ENCODE measurements around the gene FRMD5. TPM values are rescaled to one million over a fixed set of nuclear protein-coding genes. Genes with fewer than 3 reads are reported as not detected.
"Not testable (repeated sequence)": the region's sequence is repeated elsewhere in the genome, so short reads cannot be mapped to it uniquely, and the experiment has no call there.

Gene FRMD5
- 3.0 TPM in 2 replicates for total RNA-seq

DNA sequence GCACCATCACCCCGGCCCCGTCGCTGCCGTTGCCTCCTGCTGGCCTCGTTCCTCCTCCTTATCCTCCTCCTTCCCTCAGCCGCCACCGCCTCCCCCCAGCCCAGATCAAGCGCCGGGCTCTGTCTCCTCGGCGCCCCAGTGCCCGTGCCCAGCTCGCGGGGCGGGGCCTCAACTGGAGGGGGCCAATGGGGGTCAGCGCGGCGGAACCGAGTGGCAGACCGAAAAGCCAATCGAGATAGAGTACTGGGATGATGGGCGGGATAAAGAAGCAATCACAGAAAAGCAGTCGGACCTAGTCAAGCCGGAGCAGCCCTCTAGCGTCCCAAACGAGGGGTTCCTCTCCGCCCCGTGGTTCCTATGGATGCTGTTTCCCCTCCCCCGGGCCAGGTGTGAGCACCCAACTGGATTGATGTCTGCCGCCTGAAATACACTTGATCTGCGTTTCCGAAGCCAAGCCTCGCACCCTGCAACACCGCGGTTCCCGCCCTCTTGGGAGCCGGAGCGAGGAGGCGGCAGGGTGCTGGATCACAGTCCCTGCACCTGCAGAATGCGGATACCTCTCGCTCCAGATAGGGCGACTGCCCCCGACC is at the start of gene FRMD5:
Gene FRMD5, minus strand, starts transcription at position 121 of the 590 bp plus-strand sequence.
- TF ChIP-seq, protein P1, sequence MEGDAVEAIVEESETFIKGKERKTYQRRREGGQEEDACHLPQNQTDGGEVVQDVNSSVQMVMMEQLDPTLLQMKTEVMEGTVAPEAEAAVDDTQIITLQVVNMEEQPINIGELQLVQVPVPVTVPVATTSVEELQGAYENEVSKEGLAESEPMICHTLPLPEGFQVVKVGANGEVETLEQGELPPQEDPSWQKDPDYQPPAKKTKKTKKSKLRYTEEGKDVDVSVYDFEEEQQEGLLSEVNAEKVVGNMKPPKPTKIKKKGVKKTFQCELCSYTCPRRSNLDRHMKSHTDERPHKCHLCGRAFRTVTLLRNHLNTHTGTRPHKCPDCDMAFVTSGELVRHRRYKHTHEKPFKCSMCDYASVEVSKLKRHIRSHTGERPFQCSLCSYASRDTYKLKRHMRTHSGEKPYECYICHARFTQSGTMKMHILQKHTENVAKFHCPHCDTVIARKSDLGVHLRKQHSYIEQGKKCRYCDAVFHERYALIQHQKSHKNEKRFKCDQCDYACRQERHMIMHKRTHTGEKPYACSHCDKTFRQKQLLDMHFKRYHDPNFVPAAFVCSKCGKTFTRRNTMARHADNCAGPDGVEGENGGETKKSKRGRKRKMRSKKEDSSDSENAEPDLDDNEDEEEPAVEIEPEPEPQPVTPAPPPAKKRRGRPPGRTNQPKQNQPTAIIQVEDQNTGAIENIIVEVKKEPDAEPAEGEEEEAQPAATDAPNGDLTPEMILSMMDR (conservative IDR thresholded peaks at IDR 0.05; ENCODE audit: low read depth, low read length) = peak; percentile 42
- H3K4me3 ChIP-seq (ENCODE audit: low read depth, low read length) = peak within 1 kb of the TSS; percentile 74
- no peak for DNase-seq (ENCODE audit: low read depth)

GRCh38 chr15:44243829-44244228 is 48.8 kb upstream of the FRMD5 start:
- no peak for DNase-seq (ENCODE audit: low read depth)
- TF ChIP-seq, protein P1 (conservative IDR thresholded peaks at IDR 0.05; ENCODE audit: low read depth, low read length) = peak; percentile 46
- H3K4me3 ChIP-seq (ENCODE audit: low read depth, low read length) = no peak overlapping the region

DNA sequence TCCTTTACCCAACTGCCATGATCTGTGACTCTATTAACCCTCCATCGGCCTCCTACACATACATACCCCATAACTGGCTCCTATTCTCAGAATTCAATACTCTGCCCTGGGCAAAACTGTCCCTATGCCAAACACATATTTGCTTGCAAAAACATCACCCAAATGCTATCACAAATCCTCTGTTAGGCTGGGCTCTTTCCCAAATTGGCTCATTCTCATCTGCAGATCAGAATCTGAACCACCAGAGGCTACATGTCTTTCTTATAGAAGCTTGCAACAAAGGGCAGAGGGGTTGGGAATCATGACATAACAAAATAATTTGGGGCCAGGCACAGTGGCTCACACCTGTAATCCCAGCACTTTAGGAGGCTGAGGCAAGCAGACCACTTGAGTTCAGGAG is 48.1 kb upstream of the FRMD5 start:
- DNase-seq (ENCODE audit: low read depth) = no peak
- TF ChIP-seq, protein P1 (conservative IDR thresholded peaks at IDR 0.05; ENCODE audit: low read depth, low read length) = no peak
- H3K4me3 ChIP-seq (ENCODE audit: low read depth, low read length) = no peak overlapping the region

DNA sequence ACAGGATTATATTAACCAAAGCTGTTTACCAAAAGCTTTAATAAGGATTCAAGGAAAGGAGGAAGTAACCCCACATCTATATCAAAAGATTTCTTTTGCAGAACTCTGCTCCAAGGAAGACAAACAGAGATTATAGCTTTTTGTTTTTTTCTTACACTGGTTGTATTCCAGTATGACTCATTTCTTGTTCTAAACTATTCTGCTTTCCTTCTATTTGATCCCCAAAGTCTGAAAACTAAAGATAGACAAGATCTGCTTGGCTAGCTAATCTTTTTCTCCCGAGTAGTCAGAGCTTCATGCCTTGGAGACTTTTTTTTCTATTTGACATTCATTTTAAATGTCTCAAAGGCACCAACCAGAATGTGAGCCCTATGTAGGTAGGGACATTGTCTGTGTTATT is 36.8 kb upstream of the FRMD5 start:
- no peak for DNase-seq (ENCODE audit: low read depth)
- TF ChIP-seq, protein P1 (conservative IDR thresholded peaks at IDR 0.05; ENCODE audit: low read depth, low read length) = no peak
- no peak overlapping the region for H3K4me3 ChIP-seq (ENCODE audit: low read depth, low read length)

DNA sequence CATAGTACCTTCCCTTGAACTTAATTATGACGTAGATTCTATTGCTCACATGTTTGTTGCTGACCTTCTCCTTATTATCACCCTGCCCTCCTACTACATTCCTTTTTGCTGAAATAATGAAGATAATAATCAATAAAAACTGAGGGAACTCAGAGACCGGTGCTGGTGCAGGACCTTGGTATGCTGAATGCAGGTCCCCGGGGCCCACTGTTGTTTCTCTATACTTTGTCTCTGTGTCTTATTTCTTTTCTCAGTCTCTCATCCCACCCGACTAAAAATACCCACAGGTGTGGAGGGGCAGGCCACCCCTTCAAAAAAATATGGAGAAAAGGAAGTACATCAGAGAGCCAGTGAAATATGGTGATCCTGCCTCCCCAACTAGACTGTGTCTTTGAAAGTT is 34.2 kb upstream of the FRMD5 start:
- H3K4me3 ChIP-seq (ENCODE audit: low read depth, low read length); DNase-seq (ENCODE audit: low read depth): not testable (repeated sequence)

DNA sequence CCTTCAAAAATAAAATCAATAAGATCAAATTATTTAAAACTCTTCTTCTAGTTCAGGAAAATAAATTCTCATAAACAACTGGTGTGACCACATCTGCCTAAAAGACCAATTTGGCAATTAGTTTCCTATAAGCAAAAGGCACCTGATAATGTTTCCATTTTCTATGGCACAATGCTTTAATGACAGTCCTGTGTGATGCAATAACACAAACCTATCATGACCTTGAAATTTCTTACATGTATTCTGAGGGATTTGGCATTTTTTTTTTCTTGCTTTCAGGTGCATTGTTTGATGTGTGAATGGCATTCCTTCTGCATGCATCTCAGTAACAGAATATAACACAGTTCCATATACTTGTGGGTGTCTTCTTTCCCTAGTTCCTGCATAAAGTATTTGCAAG is 32.5 kb upstream of the FRMD5 start:
- TF ChIP-seq, protein P1 (conservative IDR thresholded peaks at IDR 0.05; ENCODE audit: low read depth, low read length) = no peak
- DNase-seq (ENCODE audit: low read depth) = no peak
- no peak overlapping the region for H3K4me3 ChIP-seq (ENCODE audit: low read depth, low read length)

- H3K4me3 ChIP-seq (ENCODE audit: low read depth, low read length); DNase-seq (ENCODE audit: low read depth): not testable (repeated sequence)
Observed at GRCh38 chr15:44227001-44227400, 31.9 kb upstream of the FRMD5 start.

DNA sequence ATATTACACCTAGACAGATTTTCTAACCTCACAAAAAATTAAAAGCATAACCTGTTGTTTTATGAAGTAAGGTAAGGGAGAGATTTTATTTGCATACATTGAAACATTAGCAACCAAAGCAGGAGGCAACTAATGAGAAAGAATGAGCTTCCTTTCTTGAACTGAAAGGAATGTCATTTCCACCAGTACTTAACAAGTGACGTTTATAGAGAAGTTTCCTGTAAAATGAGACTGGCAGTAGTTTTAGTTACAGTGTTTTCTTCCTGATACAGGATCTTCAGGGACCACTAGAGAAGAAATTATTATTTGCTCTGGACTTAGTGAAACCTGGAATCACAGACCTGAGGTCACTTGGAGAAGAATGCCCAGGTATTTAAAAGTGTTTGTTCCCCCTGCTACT is 27.4 kb upstream of the FRMD5 start:
- no peak for DNase-seq (ENCODE audit: low read depth)
- H3K4me3 ChIP-seq (ENCODE audit: low read depth, low read length) = no peak overlapping the region
- TF ChIP-seq, protein P1 (conservative IDR thresholded peaks at IDR 0.05; ENCODE audit: low read depth, low read length) = no peak
